Fibroblast of mammary gland (primary cell): ENCODE data around the gene EIPR1.
A peak's percentile ranks its signal among the peaks of the same experiment; 100 is the strongest.

ENCODE experiments used
- DNase-seq: peaks from one replicate; pipeline ENCODE4 v3.0.0-alpha.2; 2010; ENCODE audit warnings: low read depth
- H3K4me3 ChIP-seq: 2 replicates; pipeline ENCODE4 v1.5.1; 2011; ENCODE audit warnings: low read depth, mild to moderate bottlenecking, low read length, moderate library complexity; ENCODE audit not compliant: control insufficient read depth
- CTCF ChIP-seq: conservative IDR thresholded peaks from 2 replicates; pipeline ENCODE4 v1.5.1; 2011; ENCODE audit warnings: low read depth, low read length, inconsistent platforms; ENCODE audit not compliant: control insufficient read depth, insufficient read depth

Gene EIPR1

GRCh38 chr2:3297523-3297922, 80.1 kb downstream of the EIPR1 start:
- no peak overlapping the region for H3K4me3 ChIP-seq
- no peak for DNase-seq
- TF ChIP-seq CTCF: no peak

- TF ChIP-seq CTCF: no peak
- no peak overlapping the region for H3K4me3 ChIP-seq
- DNase-seq: no peak
Measured at GRCh38 chr2:3296182-3296972, 81.2 kb downstream of the EIPR1 start.

GRCh38 chr2:3294493-3294892, 83.1 kb downstream of the EIPR1 start:
- no peak for DNase-seq
- H3K4me3 ChIP-seq: no peak overlapping the region
- no peak for TF ChIP-seq CTCF

GRCh38 chr2:3294069-3294468, 83.5 kb downstream of the EIPR1 start:
- DNase-seq: peak; percentile 9
- H3K4me3 ChIP-seq: no peak overlapping the region
- no peak for TF ChIP-seq CTCF

GRCh38 chr2:3293221-3293620, 84.4 kb downstream of the EIPR1 start:
- no peak overlapping the region for H3K4me3 ChIP-seq
- no peak for TF ChIP-seq CTCF
- no peak for DNase-seq

GRCh38 chr2:3292416-3292815, 85.2 kb downstream of the EIPR1 start:
- TF ChIP-seq CTCF: no peak
- no peak for DNase-seq
- no peak overlapping the region for H3K4me3 ChIP-seq
